K562 (cell line): ENCODE measurements around the gene ADK. TPM values are rescaled to one million over a fixed set of nuclear protein-coding genes. Genes with fewer than 3 reads are reported as not detected.

Experiments used
- CHCHD3 ChIP-seq: fragments of 250-450 bp; sonication (Bioruptor Pico); IDR thresholded peaks from 2 replicates; pipeline ENCODE4 v2.1.2; 2022; ENCODE audit warnings: mild to moderate bottlenecking
- CREBBP ChIP-seq: IDR thresholded peaks from one replicate; pipeline ENCODE4 v1.6.1; 2012; ENCODE audit warnings: low read depth, mild to moderate bottlenecking, control low read depth, inconsistent platforms, low read length
- DMBX1 ChIP-seq: fragments of 250-450 bp; sonication (Bioruptor Pico); IDR thresholded peaks from 2 replicates; pipeline ENCODE4 v1.8.0; 2022; ENCODE audit warnings: inconsistent platforms, mild to moderate bottlenecking, moderate library complexity, borderline replicate concordance
- ELF2 ChIP-seq: fragments of 250-450 bp; sonication (Bioruptor Pico); IDR thresholded peaks from 2 replicates; pipeline ENCODE4 v1.5.0; 2021; ENCODE audit warnings: mild to moderate bottlenecking
- GABPA ChIP-seq: fragments of 200-800 bp; sonication (Bioruptor generic); conservative IDR thresholded peaks from 2 replicates; pipeline ENCODE4 v1.6.1; 2016; ENCODE audit warnings: low read depth, missing genetic modification characterization, missing compliant biosample characterization
- HDAC8 ChIP-seq: fragments of 450-650 bp; IDR thresholded peaks from 2 replicates; pipeline ENCODE4 v1.6.1; 2016; ENCODE audit warnings: mild to moderate bottlenecking, missing genetic modification characterization, moderate library complexity, missing compliant biosample characterization
- POLR2A ChIP-seq: fragments of 450-650 bp; conservative IDR thresholded peaks from 2 replicates; pipeline ENCODE4 v1.6.1; 2016
- RHOXF2B ChIP-seq: fragments of 250-450 bp; sonication (Bioruptor Pico); conservative IDR thresholded peaks from 2 replicates; pipeline ENCODE4 v1.5.1; 2021
- TCF7L2 ChIP-seq: fragments of 150-350 bp; IDR thresholded peaks from 2 replicates; pipeline ENCODE4 v1.6.1; 2016; ENCODE audit warnings: low read depth, mild to moderate bottlenecking, low read length, moderate library complexity
- ZNF134 ChIP-seq: fragments of 250-450 bp; sonication (Bioruptor Pico); conservative IDR thresholded peaks from 2 replicates; pipeline ENCODE4 v1.4.0; 2020
- ZNF41 ChIP-seq: fragments of 250-450 bp; sonication (Bioruptor Pico); conservative IDR thresholded peaks from 2 replicates; pipeline ENCODE4 v1.4.0; 2020; ENCODE audit warnings: mild to moderate bottlenecking
- polyA plus RNA-seq, 8 experiments: library from polyadenylated mRNA; depleted of rRNA in 4 of 8; stranded (reverse) in 5 of 8; unstranded in 3 of 8; fragments of >200 nt; fragmentation: Nextera tagmentation in 2 of 8; fragmentation: Illumina TruSeq in 1 of 8; extraction: Ambion mirVana in 2 of 8; extraction: Trizol in 1 of 8; gene quantifications; 2 replicates each; pipeline versions ENCODE4 v1.2.1 to v1.2.3, GENCODE V29; 2011 to 2014; ENCODE audit warnings: inconsistent platforms in 1 of 8, missing spikeins in 1 of 8
- total RNA-seq, 7 experiments: library from RNA; depleted of rRNA in 6 of 7; stranded (reverse); fragments of >200 nt in 6 of 7; fragmentation: Illumina TruSeq in 2 of 7; extraction: Trizol in 2 of 7; gene quantifications; 2 replicates each; pipeline versions ENCODE4 v1.2.1 to v1.2.3, GENCODE V29; 2011 to 2021; ENCODE audit warnings: low replicate concordance in 1 of 7
- TF ChIP-seq, protein P1 (sequence below), 3 experiments: fragments of 200-800 bp in 1 of 3; sonication (Bioruptor generic) in 1 of 3; sonication (generic) in 1 of 3; formaldehyde crosslinking in 1 of 3; IDR thresholded peaks; 2 replicates each; pipeline versions ENCODE4 v1.6.1 to v1.8.0; 2016 to 2022; ENCODE audit warnings: mild to moderate bottlenecking in 2 of 3, missing compliant biosample characterization in 2 of 3, missing genetic modification characterization in 2 of 3, missing genetic modification reagents in 1 of 3
- TF ChIP-seq, protein P2 (sequence below): sonication (generic); formaldehyde crosslinking; IDR thresholded peaks from 2 replicates; pipeline ENCODE4 v1.4.0; 2020; ENCODE audit warnings: mild to moderate bottlenecking, missing genetic modification reagents
- TF ChIP-seq, protein P3 (sequence below), 2 experiments: IDR thresholded peaks in 1 of 2; conservative IDR thresholded peaks in 1 of 2; 2 replicates each; pipeline ENCODE4 v1.6.1; 2016; ENCODE audit warnings: low read depth in 2 of 2, mild to moderate bottlenecking in 1 of 2, missing compliant biosample characterization in 1 of 2, missing genetic modification characterization in 1 of 2, moderate library complexity in 1 of 2
- TF ChIP-seq, protein P4 (sequence below): fragments of 450-650 bp; formaldehyde crosslinking; IDR thresholded peaks from 2 replicates; pipeline ENCODE4 v1.4.0; 2020; ENCODE audit warnings: mild to moderate bottlenecking, moderate library complexity
- TF ChIP-seq, protein P5 (sequence below): fragments of 450-650 bp; conservative IDR thresholded peaks from 2 replicates; pipeline ENCODE4 v1.6.1; 2016; ENCODE audit warnings: missing genetic modification characterization, low read depth, mild to moderate bottlenecking, control low read depth, missing compliant biosample characterization
- TF ChIP-seq, protein P6 (sequence below): fragments of 250-450 bp; sonication (Bioruptor Pico); IDR thresholded peaks from 2 replicates; pipeline ENCODE4 v1.4.0; 2020; ENCODE audit warnings: mild to moderate bottlenecking

The ADK gene
- total and polyA plus RNA-seq, 9 of the 15 experiments (the other 6 are each of a cell fraction or from before 2014, with no cell fraction given), result 54.2 to 97.8 (median 73.6) TPM

DNA sequence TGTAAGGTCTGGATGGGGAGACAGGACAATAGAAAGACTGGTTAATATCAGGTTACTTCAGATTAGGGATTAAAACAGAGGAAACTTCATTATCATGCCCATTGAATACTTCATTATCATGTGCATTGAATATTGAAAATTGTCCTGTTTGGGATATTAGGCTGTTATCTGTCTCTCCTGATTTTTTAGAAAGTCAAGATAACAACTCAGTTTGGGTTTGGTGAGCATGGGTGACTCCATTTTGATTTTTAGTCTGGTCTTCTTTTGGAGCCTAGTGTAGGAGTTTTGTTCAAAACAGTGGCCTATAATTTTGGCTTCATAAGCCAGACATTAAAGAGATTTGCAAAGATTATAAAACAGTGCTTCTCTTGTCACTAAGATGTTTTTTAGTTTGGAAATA lies 95.5 kb downstream of the ADK start (continued):
- TF ChIP-seq, protein P1, sequence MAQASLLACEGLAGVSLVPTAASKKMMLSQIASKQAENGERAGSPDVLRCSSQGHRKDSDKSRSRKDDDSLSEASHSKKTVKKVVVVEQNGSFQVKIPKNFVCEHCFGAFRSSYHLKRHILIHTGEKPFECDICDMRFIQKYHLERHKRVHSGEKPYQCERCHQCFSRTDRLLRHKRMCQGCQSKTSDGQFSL (CRISPR knock-in tag; IDR thresholded peaks at IDR 0.05), result no peak
- TF ChIP-seq, protein P1 (tag; IDR thresholded peaks at IDR 0.05), result peak in 1 of 2 experiments; percentile 78; a peak in 2 of 4 replicates
- TF ChIP-seq, protein P2, sequence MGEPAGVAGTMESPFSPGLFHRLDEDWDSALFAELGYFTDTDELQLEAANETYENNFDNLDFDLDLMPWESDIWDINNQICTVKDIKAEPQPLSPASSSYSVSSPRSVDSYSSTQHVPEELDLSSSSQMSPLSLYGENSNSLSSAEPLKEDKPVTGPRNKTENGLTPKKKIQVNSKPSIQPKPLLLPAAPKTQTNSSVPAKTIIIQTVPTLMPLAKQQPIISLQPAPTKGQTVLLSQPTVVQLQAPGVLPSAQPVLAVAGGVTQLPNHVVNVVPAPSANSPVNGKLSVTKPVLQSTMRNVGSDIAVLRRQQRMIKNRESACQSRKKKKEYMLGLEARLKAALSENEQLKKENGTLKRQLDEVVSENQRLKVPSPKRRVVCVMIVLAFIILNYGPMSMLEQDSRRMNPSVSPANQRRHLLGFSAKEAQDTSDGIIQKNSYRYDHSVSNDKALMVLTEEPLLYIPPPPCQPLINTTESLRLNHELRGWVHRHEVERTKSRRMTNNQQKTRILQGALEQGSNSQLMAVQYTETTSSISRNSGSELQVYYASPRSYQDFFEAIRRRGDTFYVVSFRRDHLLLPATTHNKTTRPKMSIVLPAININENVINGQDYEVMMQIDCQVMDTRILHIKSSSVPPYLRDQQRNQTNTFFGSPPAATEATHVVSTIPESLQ (CRISPR knock-in tag), result no peak
- TF ChIP-seq, protein P3, sequence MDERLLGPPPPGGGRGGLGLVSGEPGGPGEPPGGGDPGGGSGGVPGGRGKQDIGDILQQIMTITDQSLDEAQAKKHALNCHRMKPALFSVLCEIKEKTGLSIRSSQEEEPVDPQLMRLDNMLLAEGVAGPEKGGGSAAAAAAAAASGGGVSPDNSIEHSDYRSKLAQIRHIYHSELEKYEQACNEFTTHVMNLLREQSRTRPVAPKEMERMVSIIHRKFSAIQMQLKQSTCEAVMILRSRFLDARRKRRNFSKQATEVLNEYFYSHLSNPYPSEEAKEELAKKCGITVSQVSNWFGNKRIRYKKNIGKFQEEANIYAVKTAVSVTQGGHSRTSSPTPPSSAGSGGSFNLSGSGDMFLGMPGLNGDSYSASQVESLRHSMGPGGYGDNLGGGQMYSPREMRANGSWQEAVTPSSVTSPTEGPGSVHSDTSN (CRISPR knock-in tag; IDR thresholded peaks at IDR 0.05; ENCODE audit: low read depth), result no peak
- TF ChIP-seq, protein P3 (tag; conservative IDR thresholded peaks at IDR 0.05; ENCODE audit: low read depth), result peak; percentile 41; the same call in 1 of the 2 replicates
- TF ChIP-seq RHOXF2B (CRISPR knock-in tag) (no peak), ZNF134 (CRISPR knock-in tag) (0 out of 2 replicates have a peak, but pooled peaks have one; percentile 44), POLR2A (no peak), HDAC8 (tag) (0 out of 2 replicates have a peak, but pooled peaks have one; percentile 80), CHCHD3 (CRISPR knock-in tag) (no peak), ZNF41 (peak; percentile 76; the same call in 1 of the 2 replicates), TCF7L2 (no peak), ELF2 (CRISPR knock-in tag) (no peak), GABPA (tag) (no peak), DMBX1 (CRISPR knock-in tag) (peak; percentile 91), CREBBP (no peak)
- TF ChIP-seq, protein P4, sequence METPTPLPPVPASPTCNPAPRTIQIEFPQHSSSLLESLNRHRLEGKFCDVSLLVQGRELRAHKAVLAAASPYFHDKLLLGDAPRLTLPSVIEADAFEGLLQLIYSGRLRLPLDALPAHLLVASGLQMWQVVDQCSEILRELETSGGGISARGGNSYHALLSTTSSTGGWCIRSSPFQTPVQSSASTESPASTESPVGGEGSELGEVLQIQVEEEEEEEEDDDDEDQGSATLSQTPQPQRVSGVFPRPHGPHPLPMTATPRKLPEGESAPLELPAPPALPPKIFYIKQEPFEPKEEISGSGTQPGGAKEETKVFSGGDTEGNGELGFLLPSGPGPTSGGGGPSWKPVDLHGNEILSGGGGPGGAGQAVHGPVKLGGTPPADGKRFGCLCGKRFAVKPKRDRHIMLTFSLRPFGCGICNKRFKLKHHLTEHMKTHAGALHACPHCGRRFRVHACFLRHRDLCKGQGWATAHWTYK, result peak; percentile 71
- TF ChIP-seq, protein P5, sequence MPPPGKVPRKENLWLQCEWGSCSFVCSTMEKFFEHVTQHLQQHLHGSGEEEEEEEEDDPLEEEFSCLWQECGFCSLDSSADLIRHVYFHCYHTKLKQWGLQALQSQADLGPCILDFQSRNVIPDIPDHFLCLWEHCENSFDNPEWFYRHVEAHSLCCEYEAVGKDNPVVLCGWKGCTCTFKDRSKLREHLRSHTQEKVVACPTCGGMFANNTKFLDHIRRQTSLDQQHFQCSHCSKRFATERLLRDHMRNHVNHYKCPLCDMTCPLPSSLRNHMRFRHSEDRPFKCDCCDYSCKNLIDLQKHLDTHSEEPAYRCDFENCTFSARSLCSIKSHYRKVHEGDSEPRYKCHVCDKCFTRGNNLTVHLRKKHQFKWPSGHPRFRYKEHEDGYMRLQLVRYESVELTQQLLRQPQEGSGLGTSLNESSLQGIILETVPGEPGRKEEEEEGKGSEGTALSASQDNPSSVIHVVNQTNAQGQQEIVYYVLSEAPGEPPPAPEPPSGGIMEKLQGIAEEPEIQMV (tag), result peak; percentile 68
- TF ChIP-seq, protein P6, sequence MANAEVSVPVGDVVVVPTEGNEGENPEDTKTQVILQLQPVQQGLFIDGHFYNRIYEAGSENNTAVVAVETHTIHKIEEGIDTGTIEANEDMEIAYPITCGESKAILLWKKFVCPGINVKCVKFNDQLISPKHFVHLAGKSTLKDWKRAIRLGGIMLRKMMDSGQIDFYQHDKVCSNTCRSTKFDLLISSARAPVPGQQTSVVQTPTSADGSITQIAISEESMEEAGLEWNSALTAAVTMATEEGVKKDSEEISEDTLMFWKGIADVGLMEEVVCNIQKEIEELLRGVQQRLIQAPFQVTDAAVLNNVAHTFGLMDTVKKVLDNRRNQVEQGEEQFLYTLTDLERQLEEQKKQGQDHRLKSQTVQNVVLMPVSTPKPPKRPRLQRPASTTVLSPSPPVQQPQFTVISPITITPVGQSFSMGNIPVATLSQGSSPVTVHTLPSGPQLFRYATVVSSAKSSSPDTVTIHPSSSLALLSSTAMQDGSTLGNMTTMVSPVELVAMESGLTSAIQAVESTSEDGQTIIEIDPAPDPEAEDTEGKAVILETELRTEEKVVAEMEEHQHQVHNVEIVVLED (CRISPR knock-in tag), result peak; percentile 42; the same call in 1 of the 2 replicates
